ENCODE results near the gene HINT1. TPM values are rescaled to one million over a fixed set of nuclear protein-coding genes. Genes with fewer than 3 reads are reported as not detected.
A peak's percentile ranks its signal among the peaks of the same experiment; 100 is the strongest.
"Not testable (repeated sequence)": the region's sequence is repeated elsewhere in the genome, so short reads cannot be mapped to it uniquely, and the experiment has no call there.

Gene HINT1
- total RNA-seq, 2 experiments from 2014 or later, result 323 to 329 TPM

DNA sequence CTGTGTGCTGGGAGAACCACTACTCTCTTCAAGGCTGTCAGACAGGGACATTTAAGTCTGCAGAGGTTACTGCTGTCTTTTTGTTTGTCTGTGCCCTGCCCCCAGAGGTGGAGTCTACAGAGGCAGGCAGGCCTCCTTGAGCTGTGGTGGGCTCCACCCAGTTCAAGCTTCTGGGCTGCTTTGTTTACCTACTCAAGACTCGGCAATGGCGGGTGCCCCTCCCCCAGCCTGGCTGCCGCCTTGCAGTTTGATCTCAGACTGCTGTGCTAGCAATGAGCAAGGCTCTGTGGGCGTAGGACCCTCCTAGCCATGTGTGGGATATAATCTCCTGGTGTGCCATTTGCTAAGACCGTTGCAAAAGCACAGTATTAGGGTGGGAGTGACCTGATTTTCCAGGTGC is 26.6 kb downstream of the HINT1 start:
- CTCF ChIA-PET; H3K4me3 Mint-ChIP-seq; H3K27me3 Mint-ChIP-seq; H3K9me3 Mint-ChIP-seq; H3K36me3 Mint-ChIP-seq (ENCODE audit: low read depth); H3K4me1 Mint-ChIP-seq; POLR2A ChIA-PET; H3K27ac Mint-ChIP-seq: not testable (repeated sequence)
- DNase-seq, result peak; percentile 33

DNA sequence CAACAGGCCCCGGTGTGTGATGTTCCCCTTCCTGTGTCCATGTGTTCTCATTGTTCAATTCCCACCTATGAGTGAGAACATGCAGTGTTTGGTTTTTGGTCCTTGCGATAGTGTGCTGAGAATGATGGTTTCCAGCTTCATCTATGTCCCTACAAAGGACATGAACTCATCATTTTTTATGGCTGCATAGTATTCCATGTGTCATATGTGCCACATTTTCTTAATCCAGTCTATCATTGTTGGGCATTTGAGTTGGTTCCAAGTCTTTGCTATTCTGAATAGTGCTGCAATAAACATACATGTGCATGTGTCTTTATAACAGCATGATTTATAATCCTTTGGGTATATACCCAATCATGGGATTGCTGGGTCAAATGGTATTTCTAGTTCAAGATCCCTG is 32.0 kb downstream of the HINT1 start:
- H3K36me3 Mint-ChIP-seq (ENCODE audit: low read depth); H3K4me3 Mint-ChIP-seq; H3K27me3 Mint-ChIP-seq; H3K4me1 Mint-ChIP-seq; POLR2A ChIA-PET; H3K9me3 Mint-ChIP-seq; H3K27ac Mint-ChIP-seq; CTCF ChIA-PET; DNase-seq: not testable (repeated sequence)

- H3K36me3 Mint-ChIP-seq (ENCODE audit: low read depth), result no peaks in the 10 kb centered on the region
- H3K4me1 Mint-ChIP-seq, result no peaks in the 10 kb centered on the region
- H3K9me3 Mint-ChIP-seq, result peaks cover 16% of the 10 kb centered on the region
- ChIA-PET CTCF (no interaction called here), POLR2A (no interaction called here)
- H3K4me3 Mint-ChIP-seq, result no peak overlapping the region
- no peaks in the 10 kb centered on the region for H3K27me3 Mint-ChIP-seq
- H3K27ac Mint-ChIP-seq, result no peak overlapping the region
- no peak for DNase-seq
Observed at GRCh38 chr5:131129306-131129705, 35.8 kb downstream of the HINT1 start.

DNA sequence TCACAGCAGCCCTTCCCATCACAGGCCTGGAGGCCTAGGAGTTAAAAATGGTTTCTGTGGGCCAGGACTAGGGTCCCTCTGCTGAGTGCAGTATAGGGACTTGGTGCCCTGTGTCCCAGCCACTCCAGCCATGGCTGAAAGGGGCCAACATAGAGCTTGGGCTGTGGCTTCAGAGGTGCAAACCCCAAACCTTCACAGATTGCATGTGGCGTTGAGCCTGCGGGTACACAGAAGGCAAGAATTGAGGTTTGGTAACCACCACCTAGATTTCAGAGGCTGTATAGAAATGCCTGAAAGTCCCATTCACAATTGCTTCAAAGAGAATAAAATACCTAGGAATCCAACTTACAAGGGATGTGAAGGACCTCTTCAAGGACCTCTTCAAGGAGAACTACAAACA is 37.8 kb downstream of the HINT1 start:
- H3K9me3 Mint-ChIP-seq, result peaks cover 19% of the 10 kb centered on the region
- H3K4me1 Mint-ChIP-seq, CTCF ChIA-PET: not testable (repeated sequence)

GRCh38 chr5:131114754-131115153 is 50.3 kb downstream of the HINT1 start:
- no peaks in the 10 kb centered on the region for H3K36me3 Mint-ChIP-seq (ENCODE audit: low read depth)
- ChIA-PET CTCF (no interaction called here), POLR2A (no interaction called here)
- DNase-seq, result no peak
- H3K27ac Mint-ChIP-seq, result no peak overlapping the region
- H3K4me3 Mint-ChIP-seq, result no peak overlapping the region
- peaks cover 10% of the 10 kb centered on the region for H3K27me3 Mint-ChIP-seq
- no peaks in the 10 kb centered on the region for H3K4me1 Mint-ChIP-seq
- H3K9me3 Mint-ChIP-seq, result no peaks in the 10 kb centered on the region

More for the DNA sequence above, 37.8 kb downstream of the HINT1 start:
- H3K4me3 Mint-ChIP-seq; POLR2A ChIA-PET; H3K27ac Mint-ChIP-seq; DNase-seq; H3K27me3 Mint-ChIP-seq; H3K36me3 Mint-ChIP-seq (ENCODE audit: low read depth): not testable (repeated sequence)

- Mint-ChIP-seq H3K27ac (no peak overlapping the region), H3K36me3 (ENCODE audit: low read depth) (no peaks in the 10 kb centered on the region), H3K9me3 (no peaks in the 10 kb centered on the region), H3K27me3 (no peaks in the 10 kb centered on the region), H3K4me1 (no peaks in the 10 kb centered on the region), H3K4me3 (no peak overlapping the region)
- DNase-seq, result no peak
- POLR2A ChIA-PET, result no interaction called here
- CTCF ChIA-PET, result interaction anchor here (1.2 kb wide), 1 partner anchor 241 kb away, joined by 4 read pairs; no protein-coding TSS in a partner anchor
Observed at GRCh38 chr5:131112424-131112823, 52.6 kb downstream of the HINT1 start.

GRCh38 chr5:131110256-131110594 is 54.8 kb downstream of the HINT1 start:
- Mint-ChIP-seq H3K27me3 (no peaks in the 10 kb centered on the region), H3K9me3 (no peaks in the 10 kb centered on the region), H3K27ac (no peak overlapping the region), H3K36me3 (ENCODE audit: low read depth) (no peaks in the 10 kb centered on the region), H3K4me3 (no peak overlapping the region), H3K4me1 (peaks cover under 1% of the 10 kb centered on the region)
- POLR2A ChIA-PET, result no interaction called here
- CTCF ChIA-PET, result interaction anchor here (3.9 kb wide), 1 partner anchor 239 kb away, joined by 27 read pairs; no protein-coding TSS in a partner anchor
- DNase-seq, result no peak

- ChIA-PET POLR2A (no interaction called here), CTCF (interaction anchor here (1.0 to 3.9 kb wide), 4 partner anchors 40 to 1338 kb away, joined by 3 to 27 read pairs (median 6); no protein-coding TSS in a partner anchor)
- Mint-ChIP-seq H3K4me1 (peaks cover 2% of the 10 kb centered on the region), H3K27ac (no peak overlapping the region), H3K4me3 (no peak overlapping the region), H3K9me3 (no peaks in the 10 kb centered on the region), H3K27me3 (no peaks in the 10 kb centered on the region), H3K36me3 (ENCODE audit: low read depth) (no peaks in the 10 kb centered on the region)
- DNase-seq, result peak; percentile 22
Observed at GRCh38 chr5:131109540-131110255, 55.4 kb downstream of the HINT1 start.

Other genes with a start within 250 kb of the HINT1 start
- 10 to 100 TPM in 1 of 2 experiments, 1 to 10 TPM in 1; 9.8 to 11.9 TPM for gene LYRM7, start 5.7 kb upstream of the HINT1 start, total RNA-seq
- gene CDC42SE2, start 98.8 kb upstream of the HINT1 start, total RNA-seq, result 100 to 1,000 TPM; 163 to 166 TPM